HG02981 (cell line): Measurements from ENCODE around the gene ASB14.
"Not testable (repeated sequence)": the region's sequence is repeated elsewhere in the genome, so short reads cannot be mapped to it uniquely, and the experiment has no call there.

Source experiments
- ATAC-seq: cut with Tn5 transposase; IDR thresholded peaks from one replicate; pipeline ENCODE4 v1.9.1; 2021; ENCODE audit warnings: mild to moderate bottlenecking, moderate library complexity; ENCODE audit not compliant: unreplicated experiment

ASB14 gene

DNA sequence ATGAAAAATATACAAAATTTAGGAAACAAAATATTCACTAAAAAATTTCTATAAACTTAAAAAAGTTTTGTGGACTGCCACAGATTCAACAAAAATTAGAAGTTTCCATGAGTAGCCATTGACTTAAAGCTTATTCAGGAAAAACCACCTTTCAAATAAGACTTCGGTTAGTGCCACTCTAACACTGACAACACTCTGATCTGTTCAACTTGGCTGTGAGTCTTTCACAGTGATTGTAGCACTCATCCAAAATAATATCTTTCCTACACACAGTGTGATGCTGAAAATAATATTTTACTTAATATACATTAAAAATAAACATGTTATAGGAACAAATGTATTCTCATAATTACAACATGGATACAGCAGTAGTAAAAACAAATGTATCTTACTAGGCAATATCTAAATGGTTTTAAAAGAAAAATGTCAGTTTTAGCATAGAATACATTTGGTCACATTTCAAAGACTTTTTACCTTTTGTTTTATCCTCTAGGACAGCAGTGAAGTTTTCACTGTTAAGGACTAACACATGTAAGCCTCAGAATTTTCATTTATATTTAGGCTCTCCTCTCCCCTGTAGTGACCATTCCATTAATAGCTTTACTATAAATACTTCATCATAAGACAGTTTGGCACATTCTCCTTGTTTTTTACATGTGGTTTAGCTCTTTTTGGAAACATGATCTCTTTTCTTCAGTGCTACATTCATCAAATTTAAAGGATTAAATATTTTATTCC is at the start of gene ASB14:
Gene ASB14, minus strand, starts transcription at position 527 of the 738 bp plus-strand sequence. CDS start 652 bp downstream, outside the sequence.
- ATAC-seq = no peak

DNA sequence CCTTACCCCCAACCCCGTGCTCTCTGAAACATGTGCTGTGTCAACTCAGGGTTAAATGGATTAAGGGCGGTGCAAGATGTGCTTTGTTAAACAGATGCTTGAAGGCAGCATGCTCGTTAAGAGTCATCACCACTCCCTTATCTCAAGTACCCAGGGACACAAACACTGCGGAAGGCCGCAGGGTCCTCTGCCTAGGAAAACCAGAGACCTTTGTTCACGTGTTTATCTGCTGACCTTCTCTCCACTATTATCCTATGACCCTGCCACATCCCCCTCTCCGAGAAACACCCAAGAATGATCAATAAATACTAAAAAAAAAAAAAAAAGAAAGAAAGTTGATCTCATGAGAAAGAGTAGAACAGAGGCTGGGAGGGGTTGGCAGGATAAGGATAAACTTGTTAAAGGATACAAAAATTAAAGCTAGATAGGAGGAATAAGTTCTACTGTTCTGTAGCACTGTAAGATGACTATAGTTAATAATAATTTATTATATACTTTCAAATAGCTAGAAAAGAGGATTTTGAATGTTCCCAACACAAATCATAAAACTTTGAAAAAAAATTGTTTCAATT is 46.7 kb upstream of the ASB14 start:
- not testable (repeated sequence) for ATAC-seq

- not testable (repeated sequence) for ATAC-seq
Observed at GRCh38 chr3:57338272-57339070, 46.0 kb upstream of the ASB14 start.

- no peak for ATAC-seq
Observed at GRCh38 chr3:57335283-57335938, 42.9 kb upstream of the ASB14 start.

GRCh38 chr3:57331078-57331610 is 38.7 kb upstream of the ASB14 start:
- no peak for ATAC-seq

GRCh38 chr3:57326498-57326897 is 34.0 kb upstream of the ASB14 start:
- ATAC-seq = not testable (repeated sequence)

- ATAC-seq = no peak
Observed at GRCh38 chr3:57314204-57314603, 21.7 kb upstream of the ASB14 start.

- no peak for ATAC-seq
Observed at GRCh38 chr3:57309769-57310360, 17.4 kb upstream of the ASB14 start.

DNA sequence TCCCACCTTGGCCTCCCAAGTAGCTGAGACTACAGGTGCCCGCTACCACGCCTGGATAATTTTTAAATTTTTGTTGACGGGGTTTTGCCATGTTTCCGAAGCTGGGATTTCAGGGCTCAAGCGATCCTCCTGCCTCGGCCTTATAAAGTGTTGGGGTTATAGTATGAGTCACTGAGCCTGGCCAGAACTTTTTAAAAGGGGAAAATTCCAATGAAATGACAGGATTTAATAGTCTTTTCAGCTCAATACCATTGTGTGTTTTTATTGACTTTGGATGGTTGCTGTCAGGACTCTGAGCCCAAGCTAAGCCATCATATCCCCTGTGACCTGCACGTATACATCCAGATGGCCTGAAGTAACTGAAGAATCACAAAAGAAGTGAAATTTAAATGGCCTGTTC is 11.0 kb upstream of the ASB14 start:
- not testable (repeated sequence) for ATAC-seq

GRCh38 chr3:57298041-57298440 is 5.6 kb upstream of the ASB14 start:
- no peak for ATAC-seq

DNA sequence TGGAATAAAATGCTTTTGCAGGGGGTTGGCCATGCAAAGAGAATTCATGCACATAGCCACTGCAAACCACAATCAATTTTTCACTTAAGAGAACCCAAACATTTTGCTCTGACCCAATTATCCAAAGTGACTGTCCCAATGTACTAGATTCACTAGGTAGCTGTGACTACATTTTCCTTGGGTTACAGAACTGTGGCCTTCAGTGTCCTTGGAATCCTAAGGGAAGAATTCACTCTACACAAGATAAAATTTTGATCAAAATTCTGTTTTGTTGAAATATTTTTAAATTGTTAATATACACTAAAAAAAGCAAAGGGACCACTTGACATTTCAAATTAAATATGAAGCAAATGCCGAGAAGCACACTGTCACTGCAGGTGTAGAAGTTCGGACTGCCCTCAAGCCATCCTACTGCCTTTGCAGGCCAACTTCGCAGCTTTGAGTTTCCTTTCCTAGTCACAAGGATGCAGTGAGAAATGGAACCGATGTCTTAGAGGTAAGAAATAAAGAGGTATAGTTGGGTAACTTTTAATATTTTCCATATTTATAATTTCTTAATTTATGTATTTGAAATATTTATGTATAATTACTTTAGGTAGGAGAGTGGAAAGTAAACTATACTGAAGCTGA is 527 bp upstream of the ASB14 start:
- no peak for ATAC-seq

- ATAC-seq = no peak
Observed at GRCh38 chr3:57288403-57288802, 4.1 kb downstream of the ASB14 start.

GRCh38 chr3:57287205-57287604 is 5.3 kb downstream of the ASB14 start:
- no peak for ATAC-seq

DNA sequence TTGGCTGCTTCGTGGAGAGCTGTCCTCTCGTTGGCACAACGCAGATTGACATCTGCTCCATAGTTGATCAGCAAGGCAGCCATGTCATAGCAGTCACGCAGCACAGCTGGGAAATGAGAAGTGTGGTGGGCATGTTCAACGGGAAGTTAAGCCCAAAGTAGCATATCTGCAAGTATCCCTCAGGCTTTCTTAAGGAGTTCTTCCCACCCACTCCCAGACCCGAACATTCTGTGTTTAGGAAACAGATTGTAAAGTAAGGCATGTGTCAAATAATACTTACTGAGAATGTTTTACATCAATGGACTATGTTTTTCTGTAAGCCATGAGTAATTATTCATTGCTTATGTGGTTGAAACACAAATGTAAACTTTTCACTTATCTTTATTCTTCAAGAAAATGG is 9.2 kb downstream of the ASB14 start:
- ATAC-seq = no peak

GRCh38 chr3:57281715-57282114 is 10.8 kb downstream of the ASB14 start:
- no peak for ATAC-seq

GRCh38 chr3:57279685-57280084 is 12.8 kb downstream of the ASB14 start:
- ATAC-seq = no peak

DNA sequence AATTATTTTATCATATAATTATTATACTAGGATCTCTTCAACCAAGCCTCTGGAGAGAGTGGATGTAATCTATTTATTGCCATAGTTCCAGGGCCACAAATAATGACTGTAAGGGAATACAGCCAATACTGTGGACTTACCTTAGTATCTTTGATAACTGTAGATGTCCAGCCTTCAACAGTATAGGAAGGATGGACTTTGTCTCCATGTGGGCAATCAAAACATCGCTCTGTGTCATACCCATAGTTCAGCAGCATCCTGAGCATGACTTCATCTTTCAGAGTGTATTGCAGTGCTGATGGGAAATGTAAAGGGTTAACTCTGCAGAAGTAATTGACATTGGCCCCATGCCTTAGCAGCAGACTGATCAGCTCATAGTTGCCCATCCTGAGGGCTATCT is 14.2 kb downstream of the ASB14 start:
- ATAC-seq = no peak

DNA sequence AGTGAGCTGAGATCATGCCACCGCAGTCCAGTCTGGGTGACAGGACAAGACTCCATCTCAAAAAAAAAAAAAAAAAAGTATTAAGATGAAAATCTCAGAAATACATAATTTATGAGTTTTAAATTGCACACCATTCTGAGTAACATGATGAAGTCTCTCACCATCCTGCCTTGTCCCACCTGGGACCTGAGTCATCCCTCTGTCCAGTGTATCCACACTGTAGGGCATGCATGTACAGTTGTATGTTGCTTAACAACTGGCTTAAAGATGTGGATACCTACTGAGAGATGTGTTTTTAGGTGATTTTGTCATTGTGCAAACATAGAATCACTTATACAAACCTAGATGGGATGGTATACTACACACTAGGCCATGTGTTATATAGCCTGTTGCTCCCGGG is 17.1 kb downstream of the ASB14 start:
- ATAC-seq = no peak

DNA sequence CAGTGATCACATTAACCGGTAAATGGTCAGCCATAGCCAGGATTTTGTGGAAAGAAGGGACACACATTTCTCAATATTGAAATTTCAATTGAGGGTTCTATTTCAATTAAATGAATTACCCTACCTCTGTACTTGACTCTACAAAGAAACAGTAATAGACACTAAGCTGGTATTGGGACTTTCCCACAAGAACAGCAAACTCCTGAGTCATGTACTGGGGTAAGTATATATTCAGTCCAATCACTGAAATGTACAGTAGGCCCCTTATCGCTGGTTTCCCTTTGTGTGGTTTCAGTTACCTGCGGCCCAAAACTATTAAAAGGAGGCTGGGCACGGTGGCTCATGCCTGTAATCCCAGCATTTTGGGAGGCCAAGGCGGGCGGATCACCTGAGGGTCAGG is 17.6 kb downstream of the ASB14 start:
- no peak for ATAC-seq

DNA sequence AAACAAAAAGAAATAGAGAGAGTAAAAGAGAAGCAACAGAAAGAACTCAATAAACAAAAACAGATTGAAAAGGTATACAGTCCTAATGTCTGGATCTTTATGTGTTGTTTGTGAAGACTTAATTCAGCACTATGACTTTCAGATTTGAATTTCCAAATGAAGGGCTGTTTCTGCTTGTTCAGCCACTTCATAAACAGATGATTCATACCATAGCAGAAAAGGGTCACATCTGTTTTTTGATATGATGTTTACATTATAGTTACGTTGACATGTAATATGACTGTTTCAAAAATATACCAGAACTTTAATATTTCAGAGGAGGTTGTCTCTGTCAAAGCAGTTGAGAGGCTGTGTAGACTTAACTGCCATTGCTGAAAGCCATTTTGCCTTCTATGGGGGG is 24.1 kb downstream of the ASB14 start:
- no peak for ATAC-seq
